Gastrocnemius medialis (tissue), 4 donors: ENCODE measurements around the gene CYP1A1.

Experiments used
- POLR2A ChIP-seq, 2 donors: fragments of 450-650 bp; IDR thresholded peaks; one replicate each; pipeline ENCODE4 v1.6.1; 2017; ENCODE audit warnings: antibody characterized with exemption in 2 of 2, mild to moderate bottlenecking in 2 of 2, moderate library complexity in 2 of 2
- TF ChIP-seq, protein P1 (sequence below), 5 experiments: fragments of 450-650 bp in 3 of 5; fragments of 200-600 bp in 2 of 5; sonication (generic) in 2 of 5; IDR thresholded peaks in 4 of 5; conservative IDR thresholded peaks in 1 of 5; 1 replicate in 4 of 5; 2 replicates in 1 of 5; pipeline ENCODE4 v1.5.1; 2016 to 2019; ENCODE audit warnings: antibody characterized with exemption in 5 of 5, mild to moderate bottlenecking in 3 of 5, moderate library complexity in 3 of 5

DNA sequence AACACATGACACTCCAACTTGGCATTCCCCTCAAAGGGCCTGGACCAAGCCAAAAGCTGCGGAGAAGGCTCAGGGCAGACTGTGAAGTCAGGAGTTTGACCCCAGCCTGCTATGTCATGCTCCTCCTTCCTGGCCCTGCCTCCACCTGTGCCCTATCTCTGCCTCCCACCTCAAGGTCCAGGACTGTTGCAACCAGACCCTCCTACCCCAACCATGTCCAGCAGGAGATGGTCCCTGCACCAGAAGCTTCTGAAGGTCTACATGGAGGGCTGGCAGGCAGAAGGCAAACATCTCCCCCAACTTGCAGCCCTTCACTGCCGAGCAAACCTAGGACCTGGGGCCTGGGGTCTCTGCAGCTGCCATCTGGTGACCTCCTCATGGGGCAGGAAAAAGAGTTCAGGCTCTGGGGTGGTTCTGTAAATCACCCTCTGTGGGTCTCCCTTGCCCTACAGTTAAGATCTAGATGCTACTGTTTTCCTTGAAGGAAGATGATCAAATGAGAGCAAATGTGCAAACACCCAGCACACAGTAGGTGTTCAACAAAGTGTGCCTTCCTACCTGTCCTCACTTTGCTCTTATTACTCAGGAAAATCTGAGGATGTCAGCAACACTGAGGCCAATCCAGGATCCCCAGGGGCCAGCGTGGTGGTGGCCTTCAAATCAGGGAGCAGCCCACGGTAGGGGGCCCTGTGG, 45.0 kb upstream of the CYP1A1 start:
- TF ChIP-seq, protein P1, sequence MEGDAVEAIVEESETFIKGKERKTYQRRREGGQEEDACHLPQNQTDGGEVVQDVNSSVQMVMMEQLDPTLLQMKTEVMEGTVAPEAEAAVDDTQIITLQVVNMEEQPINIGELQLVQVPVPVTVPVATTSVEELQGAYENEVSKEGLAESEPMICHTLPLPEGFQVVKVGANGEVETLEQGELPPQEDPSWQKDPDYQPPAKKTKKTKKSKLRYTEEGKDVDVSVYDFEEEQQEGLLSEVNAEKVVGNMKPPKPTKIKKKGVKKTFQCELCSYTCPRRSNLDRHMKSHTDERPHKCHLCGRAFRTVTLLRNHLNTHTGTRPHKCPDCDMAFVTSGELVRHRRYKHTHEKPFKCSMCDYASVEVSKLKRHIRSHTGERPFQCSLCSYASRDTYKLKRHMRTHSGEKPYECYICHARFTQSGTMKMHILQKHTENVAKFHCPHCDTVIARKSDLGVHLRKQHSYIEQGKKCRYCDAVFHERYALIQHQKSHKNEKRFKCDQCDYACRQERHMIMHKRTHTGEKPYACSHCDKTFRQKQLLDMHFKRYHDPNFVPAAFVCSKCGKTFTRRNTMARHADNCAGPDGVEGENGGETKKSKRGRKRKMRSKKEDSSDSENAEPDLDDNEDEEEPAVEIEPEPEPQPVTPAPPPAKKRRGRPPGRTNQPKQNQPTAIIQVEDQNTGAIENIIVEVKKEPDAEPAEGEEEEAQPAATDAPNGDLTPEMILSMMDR (IDR thresholded peaks at IDR 0.05 in 4 of 5, conservative IDR thresholded peaks at IDR 0.05 in 1 of 5), result no peak
- TF ChIP-seq POLR2A (IDR thresholded peaks at IDR 0.05), result no peak
